ENCODE data around the gene UBIAD1. TPM values are rescaled to one million over a fixed set of nuclear protein-coding genes. Genes with fewer than 3 reads are reported as not detected.

Gene UBIAD1
- total and polyA plus RNA-seq, 9 of the 15 experiments (the other 6 are each of a cell fraction or from before 2014, with no cell fraction given): 6.2 to 34.3 (median 22.3) TPM

GRCh38 chr1:11262171-11263049 is 10.6 kb upstream of the UBIAD1 start, which contains the start of gene MTOR (continued):
- TF ChIP-seq HIVEP1 (CRISPR knock-in tag; IDR thresholded peaks at IDR 0.05): no peak
- TF ChIP-seq BCL6 (CRISPR knock-in tag; IDR thresholded peaks at IDR 0.05): no peak
- TF ChIP-seq VEZF1 (CRISPR knock-in tag; IDR thresholded peaks at IDR 0.05): peak; percentile 75
- no peak for TF ChIP-seq DNMT1 (IDR thresholded peaks at IDR 0.05)
- no peak for TF ChIP-seq ZNF79 (CRISPR knock-in tag; IDR thresholded peaks at IDR 0.05; ENCODE audit: low read depth)
- peak; percentile 37 for TF ChIP-seq SMARCB1 (IDR thresholded peaks at IDR 0.05; ENCODE audit: insufficient read length, low read depth)
- no peak for TF ChIP-seq SRSF1 (IDR thresholded peaks at IDR 0.05; ENCODE audit: low read depth, low read length)
- no peak for TF ChIP-seq NR1H2 (CRISPR knock-in tag; IDR thresholded peaks at IDR 0.05)
- no peak for TF ChIP-seq ZNF140 (CRISPR knock-in tag; IDR thresholded peaks at IDR 0.05)
- peak; percentile 99 for TF ChIP-seq NCOA1 (IDR thresholded peaks at IDR 0.05; ENCODE audit: low read depth)
- no peak for TF ChIP-seq ZNF384 (IDR thresholded peaks at IDR 0.05; ENCODE audit: low read depth, low read length)
- no peak for TF ChIP-seq E2F3 (CRISPR knock-in tag; IDR thresholded peaks at IDR 0.05)
- TF ChIP-seq IRF1 (CRISPR knock-in tag; IDR thresholded peaks at IDR 0.05; ENCODE audit: borderline replicate concordance): no peak
- TF ChIP-seq TEAD4 (IDR thresholded peaks at IDR 0.05; ENCODE audit: low read length): peak; percentile 64
- TF ChIP-seq TEAD4 (CRISPR knock-in tag; IDR thresholded peaks at IDR 0.05; ENCODE audit: borderline replicate concordance): no peak
- TF ChIP-seq ETS1 (conservative IDR thresholded peaks at IDR 0.05; ENCODE audit: control insufficient read depth, low read depth, low read length): no peak
- TF ChIP-seq MEF2D (tag; conservative IDR thresholded peaks at IDR 0.05; ENCODE audit: low read depth): no peak
- no peak for TF ChIP-seq PPARD (CRISPR knock-in tag; IDR thresholded peaks at IDR 0.05)
- no peak for TF ChIP-seq ETV6 (IDR thresholded peaks at IDR 0.05; ENCODE audit: borderline replicate concordance in 1 of 2, low read depth in 2 of 2, low read length in 1 of 2)
- TF ChIP-seq ETV6 (CRISPR knock-in tag; IDR thresholded peaks at IDR 0.05; ENCODE audit: borderline replicate concordance): no peak
- TF ChIP-seq KDM2B (CRISPR knock-in tag; IDR thresholded peaks at IDR 0.05): no peak
- TF ChIP-seq NBN (IDR thresholded peaks at IDR 0.05; ENCODE audit: low read depth): no peak
- TF ChIP-seq LARP7 (IDR thresholded peaks at IDR 0.05): no peak; the same call in 1 of the 2 replicates
- no peak; the same call in 1 of the 2 replicates for TF ChIP-seq THRB (CRISPR knock-in tag; conservative IDR thresholded peaks at IDR 0.05)
- peak; percentile 45 to 85 for TF ChIP-seq MAZ (CRISPR knock-in tag; conservative IDR thresholded peaks at IDR 0.05 in 1 of 2, IDR thresholded peaks at IDR 0.05 in 1 of 2)
